ENCODE data around the gene PTTG1. TPM values are rescaled to one million over a fixed set of nuclear protein-coding genes. Genes with fewer than 3 reads are reported as not detected.

Gene PTTG1
- total RNA-seq, 1 donor from 2014 or later = 5.6 TPM

DNA sequence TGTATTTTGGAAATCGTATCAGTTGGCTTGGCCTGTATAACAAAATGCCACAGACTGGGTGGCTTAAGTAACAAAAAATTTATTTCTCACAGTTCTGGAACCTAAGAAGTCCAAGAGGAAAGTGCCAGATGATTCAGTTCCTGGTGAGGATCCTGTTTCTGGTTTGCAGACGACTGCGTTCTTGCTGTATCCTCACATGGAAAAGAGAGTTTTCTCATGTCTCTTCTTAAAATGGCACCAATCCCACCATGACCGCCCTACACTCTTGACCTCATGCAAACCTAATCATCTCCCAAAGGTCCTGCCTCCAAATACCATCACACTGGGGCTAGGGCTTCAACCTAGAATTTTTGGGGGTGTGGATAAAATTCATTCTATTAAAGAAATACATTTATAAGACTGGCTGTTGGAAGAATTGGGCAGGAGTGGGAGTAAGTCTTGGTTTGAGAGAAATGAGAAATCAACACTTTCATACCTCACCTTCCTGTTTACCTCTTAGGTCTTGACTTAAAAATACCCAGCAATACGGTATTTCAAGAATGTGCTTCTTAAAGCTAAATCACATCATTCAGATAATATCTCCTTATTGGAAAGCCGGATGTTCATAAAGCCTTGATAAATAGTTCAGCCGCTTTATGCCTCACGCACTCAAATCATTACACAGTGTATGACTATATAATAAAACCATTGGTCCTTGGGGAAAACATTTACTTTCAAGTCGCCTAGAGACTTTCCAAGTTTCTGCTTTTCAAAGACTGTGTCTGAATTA is 28.7 kb downstream of the PTTG1 start:
- no peaks in the 10 kb centered on the region for H3K9me3 ChIP-seq
- DNase-seq (no peak), ATAC-seq (no peak)
- intact Hi-C loops (cut with DNase I) = no loop called here
- H3K4me3 ChIP-seq = no peak overlapping the region
- H3K27me3 ChIP-seq = no peaks in the 10 kb centered on the region
- peaks cover 4% of the 10 kb centered on the region for H3K4me1 ChIP-seq
- TF ChIP-seq, protein P1, sequence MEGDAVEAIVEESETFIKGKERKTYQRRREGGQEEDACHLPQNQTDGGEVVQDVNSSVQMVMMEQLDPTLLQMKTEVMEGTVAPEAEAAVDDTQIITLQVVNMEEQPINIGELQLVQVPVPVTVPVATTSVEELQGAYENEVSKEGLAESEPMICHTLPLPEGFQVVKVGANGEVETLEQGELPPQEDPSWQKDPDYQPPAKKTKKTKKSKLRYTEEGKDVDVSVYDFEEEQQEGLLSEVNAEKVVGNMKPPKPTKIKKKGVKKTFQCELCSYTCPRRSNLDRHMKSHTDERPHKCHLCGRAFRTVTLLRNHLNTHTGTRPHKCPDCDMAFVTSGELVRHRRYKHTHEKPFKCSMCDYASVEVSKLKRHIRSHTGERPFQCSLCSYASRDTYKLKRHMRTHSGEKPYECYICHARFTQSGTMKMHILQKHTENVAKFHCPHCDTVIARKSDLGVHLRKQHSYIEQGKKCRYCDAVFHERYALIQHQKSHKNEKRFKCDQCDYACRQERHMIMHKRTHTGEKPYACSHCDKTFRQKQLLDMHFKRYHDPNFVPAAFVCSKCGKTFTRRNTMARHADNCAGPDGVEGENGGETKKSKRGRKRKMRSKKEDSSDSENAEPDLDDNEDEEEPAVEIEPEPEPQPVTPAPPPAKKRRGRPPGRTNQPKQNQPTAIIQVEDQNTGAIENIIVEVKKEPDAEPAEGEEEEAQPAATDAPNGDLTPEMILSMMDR (IDR thresholded peaks at IDR 0.05) = no peak
- no peaks in the 10 kb centered on the region for H3K36me3 ChIP-seq
- no peak overlapping the region for H3K27ac ChIP-seq

DNA sequence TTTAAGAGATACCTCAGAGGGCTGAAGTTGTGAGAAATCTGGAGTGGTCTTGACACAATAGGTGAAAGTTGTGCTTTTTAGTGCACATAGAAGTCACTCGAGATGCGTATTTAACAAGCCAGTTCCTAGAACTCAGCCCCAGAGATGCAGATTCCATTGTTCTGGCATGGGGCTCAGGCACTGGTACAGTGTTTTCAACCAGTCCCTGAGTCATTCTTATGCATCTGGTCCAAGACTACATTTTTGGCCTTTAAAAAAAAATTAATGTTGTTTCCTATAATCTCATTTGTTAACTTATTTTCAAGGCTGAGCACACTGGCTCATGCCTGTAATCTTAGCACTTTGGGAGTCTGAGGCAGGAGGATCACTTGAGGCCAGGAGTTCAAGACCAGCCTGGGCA is 29.6 kb downstream of the PTTG1 start:
- ATAC-seq = no peak
- Histone ChIP-seq H3K36me3 (no peaks in the 10 kb centered on the region), H3K27ac (no peak overlapping the region), H3K27me3 (no peaks in the 10 kb centered on the region), H3K4me1 (peaks cover 4% of the 10 kb centered on the region), H3K9me3 (no peaks in the 10 kb centered on the region), H3K4me3 (no peak overlapping the region)
- TF ChIP-seq, protein P1 (IDR thresholded peaks at IDR 0.05) = no peak
- no peak for DNase-seq
- intact Hi-C loops (cut with DNase I) = no loop called here

DNA sequence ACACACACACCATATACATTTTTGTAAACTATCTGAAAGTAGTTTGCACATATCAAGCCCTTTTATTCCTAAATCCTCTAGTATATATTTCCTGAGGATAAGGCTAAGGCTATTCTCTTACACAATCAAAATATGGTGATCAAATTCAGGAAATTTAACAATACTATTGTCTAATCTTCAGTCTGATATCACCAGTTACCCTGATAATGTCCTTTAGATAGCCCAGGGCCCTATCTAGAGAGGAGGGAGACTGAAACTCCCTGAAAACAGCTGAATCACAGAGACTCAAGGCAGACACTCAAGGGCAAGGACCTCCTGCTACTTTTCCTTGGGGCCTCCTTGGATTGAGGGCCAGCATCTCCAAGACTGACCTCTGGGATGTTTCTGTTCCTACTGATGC is 30.4 kb downstream of the PTTG1 start:
- peaks cover 4% of the 10 kb centered on the region for H3K4me1 ChIP-seq
- H3K27ac ChIP-seq = no peak overlapping the region
- H3K36me3 ChIP-seq = no peaks in the 10 kb centered on the region
- ATAC-seq = no peak
- H3K9me3 ChIP-seq = no peaks in the 10 kb centered on the region
- no peaks in the 10 kb centered on the region for H3K27me3 ChIP-seq
- intact Hi-C loops (cut with DNase I) = no loop called here
- no peak for DNase-seq
- TF ChIP-seq, protein P1 (IDR thresholded peaks at IDR 0.05) = no peak
- H3K4me3 ChIP-seq = no peak overlapping the region

DNA sequence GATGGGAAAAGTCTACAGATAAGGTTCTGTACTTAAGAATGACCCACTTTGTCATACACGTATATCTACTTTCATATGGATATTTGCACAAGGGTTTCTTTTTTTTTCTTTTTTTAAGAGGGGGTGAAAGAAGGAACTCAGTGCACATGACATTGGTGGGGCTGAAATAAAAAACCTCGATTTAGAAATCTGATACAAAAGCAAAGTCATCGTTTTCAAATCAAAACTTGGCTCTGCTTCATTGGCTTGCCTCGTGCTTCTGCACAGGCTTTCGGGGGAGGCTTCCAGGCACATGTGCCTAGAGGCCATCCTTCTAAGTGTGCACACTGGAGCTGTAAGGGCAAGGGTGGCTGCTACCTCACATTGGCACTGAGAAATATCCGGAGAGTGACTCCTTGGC is 31.1 kb downstream of the PTTG1 start:
- intact Hi-C loops (cut with DNase I) = no loop called here
- no peaks in the 10 kb centered on the region for H3K9me3 ChIP-seq
- no peaks in the 10 kb centered on the region for H3K27me3 ChIP-seq
- no peak overlapping the region for H3K27ac ChIP-seq
- TF ChIP-seq, protein P1 (IDR thresholded peaks at IDR 0.05) = no peak
- ATAC-seq = peak; percentile 77
- DNase-seq = no peak
- H3K4me1 ChIP-seq = peaks cover 4% of the 10 kb centered on the region
- H3K36me3 ChIP-seq = no peaks in the 10 kb centered on the region
- H3K4me3 ChIP-seq = no peak overlapping the region

DNA sequence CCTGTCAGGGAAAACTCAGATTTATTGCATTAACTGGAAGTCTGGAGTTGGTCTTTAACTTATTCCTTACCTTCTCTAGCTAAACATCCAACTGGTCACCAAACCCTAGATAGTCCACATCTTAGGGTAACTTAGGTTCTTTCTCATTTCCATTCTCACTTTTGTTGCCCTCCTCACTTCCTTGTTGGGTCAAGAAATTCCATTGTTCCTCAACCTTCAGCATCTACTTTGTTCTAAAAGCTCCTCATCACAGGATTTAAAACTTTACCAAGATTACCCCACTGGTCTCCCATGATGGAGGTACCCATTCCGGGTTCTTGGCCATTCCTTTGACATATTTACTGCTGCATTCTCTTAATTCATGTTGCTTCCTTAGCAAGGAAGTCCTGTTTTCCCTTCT is 32.1 kb downstream of the PTTG1 start:
- ATAC-seq (no peak), DNase-seq (no peak)
- no peaks in the 10 kb centered on the region for H3K27me3 ChIP-seq
- no peak overlapping the region for H3K27ac ChIP-seq
- intact Hi-C loops (cut with DNase I) = no loop called here
- no peaks in the 10 kb centered on the region for H3K36me3 ChIP-seq
- H3K9me3 ChIP-seq = no peaks in the 10 kb centered on the region
- H3K4me1 ChIP-seq = peaks cover 4% of the 10 kb centered on the region
- H3K4me3 ChIP-seq = no peak overlapping the region
- TF ChIP-seq, protein P1 (IDR thresholded peaks at IDR 0.05) = no peak

Data from upper lobe of right lung (tissue), 1 donor.